ENCODE data around the gene CAMK1D. TPM values are rescaled to one million over a fixed set of nuclear protein-coding genes. Genes with fewer than 3 reads are reported as not detected.

CAMK1D gene
- total RNA-seq, 4 donors from 2014 or later = 8.8 to 17.8 (median 13.9) TPM

DNA sequence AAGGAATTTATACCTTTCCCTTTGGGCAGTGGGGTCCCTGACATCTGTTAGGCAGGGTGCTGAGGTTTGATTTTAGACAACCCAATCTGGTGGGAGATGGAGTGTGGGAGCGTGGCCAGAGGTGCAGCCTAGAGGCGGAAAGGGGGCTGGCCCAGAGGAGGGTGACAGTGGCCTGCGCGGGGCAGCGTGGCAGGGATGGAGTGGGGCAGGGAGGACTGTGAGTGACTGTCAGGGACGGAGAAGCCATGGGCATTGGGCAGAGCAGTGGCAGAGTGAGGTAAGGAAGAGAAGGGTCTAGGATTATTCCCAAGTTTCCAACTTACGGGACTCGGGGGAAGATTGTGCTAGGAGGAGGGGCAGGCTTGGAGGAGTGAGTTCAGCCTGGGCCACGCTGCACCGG is 470.3 kb downstream of the CAMK1D start:
- TF ChIP-seq, protein P1, sequence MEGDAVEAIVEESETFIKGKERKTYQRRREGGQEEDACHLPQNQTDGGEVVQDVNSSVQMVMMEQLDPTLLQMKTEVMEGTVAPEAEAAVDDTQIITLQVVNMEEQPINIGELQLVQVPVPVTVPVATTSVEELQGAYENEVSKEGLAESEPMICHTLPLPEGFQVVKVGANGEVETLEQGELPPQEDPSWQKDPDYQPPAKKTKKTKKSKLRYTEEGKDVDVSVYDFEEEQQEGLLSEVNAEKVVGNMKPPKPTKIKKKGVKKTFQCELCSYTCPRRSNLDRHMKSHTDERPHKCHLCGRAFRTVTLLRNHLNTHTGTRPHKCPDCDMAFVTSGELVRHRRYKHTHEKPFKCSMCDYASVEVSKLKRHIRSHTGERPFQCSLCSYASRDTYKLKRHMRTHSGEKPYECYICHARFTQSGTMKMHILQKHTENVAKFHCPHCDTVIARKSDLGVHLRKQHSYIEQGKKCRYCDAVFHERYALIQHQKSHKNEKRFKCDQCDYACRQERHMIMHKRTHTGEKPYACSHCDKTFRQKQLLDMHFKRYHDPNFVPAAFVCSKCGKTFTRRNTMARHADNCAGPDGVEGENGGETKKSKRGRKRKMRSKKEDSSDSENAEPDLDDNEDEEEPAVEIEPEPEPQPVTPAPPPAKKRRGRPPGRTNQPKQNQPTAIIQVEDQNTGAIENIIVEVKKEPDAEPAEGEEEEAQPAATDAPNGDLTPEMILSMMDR (IDR thresholded peaks at IDR 0.05; ENCODE audit: low read depth) = no peak

- TF ChIP-seq, protein P1 (IDR thresholded peaks at IDR 0.05; ENCODE audit: low read depth) = no peak
These were observed 473.0 kb downstream of the CAMK1D start for GRCh38 chr10:12822126-12822892.

- TF ChIP-seq, protein P1 (IDR thresholded peaks at IDR 0.05; ENCODE audit: low read depth) = no peak
These were observed 473.5 kb downstream of the CAMK1D start for GRCh38 chr10:12822893-12823170.

- TF ChIP-seq, protein P1 (IDR thresholded peaks at IDR 0.05; ENCODE audit: low read depth) = no peak
These were observed 474.0 kb downstream of the CAMK1D start for GRCh38 chr10:12823328-12823727.

GRCh38 chr10:12825260-12825849 is 476.0 kb downstream of the CAMK1D start:
- TF ChIP-seq, protein P1 (IDR thresholded peaks at IDR 0.05; ENCODE audit: low read depth) = no peak

DNA sequence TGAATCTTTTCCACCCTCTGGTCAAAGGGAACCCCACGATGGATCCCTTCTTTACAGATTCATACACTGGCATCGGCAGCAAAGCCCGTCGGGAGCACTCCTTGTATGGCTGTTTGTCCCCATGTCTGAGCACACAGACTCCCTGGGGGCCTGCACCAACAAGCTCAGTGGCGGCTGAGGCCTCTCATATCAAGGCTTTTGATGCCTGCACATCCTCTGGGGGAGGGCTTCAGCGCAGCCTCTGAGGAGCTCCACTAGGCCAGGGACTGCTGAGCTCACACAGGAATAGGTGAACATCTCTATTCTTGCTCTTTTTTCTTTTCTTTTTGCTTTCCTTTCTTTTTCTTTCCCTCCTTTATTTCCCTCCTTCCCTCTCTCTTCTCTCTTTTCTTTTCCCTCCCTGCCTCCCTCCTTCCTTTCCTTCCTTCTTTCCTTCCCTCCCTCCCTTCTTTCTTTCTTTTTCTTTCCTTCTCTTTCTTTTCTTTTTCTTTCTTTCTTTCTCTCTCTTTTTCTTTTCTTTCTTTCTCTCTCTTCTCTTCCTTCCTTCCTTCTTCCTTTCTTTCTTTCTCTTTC is 477.5 kb downstream of the CAMK1D start:
- TF ChIP-seq, protein P1 (IDR thresholded peaks at IDR 0.05; ENCODE audit: low read depth) = no peak

DNA sequence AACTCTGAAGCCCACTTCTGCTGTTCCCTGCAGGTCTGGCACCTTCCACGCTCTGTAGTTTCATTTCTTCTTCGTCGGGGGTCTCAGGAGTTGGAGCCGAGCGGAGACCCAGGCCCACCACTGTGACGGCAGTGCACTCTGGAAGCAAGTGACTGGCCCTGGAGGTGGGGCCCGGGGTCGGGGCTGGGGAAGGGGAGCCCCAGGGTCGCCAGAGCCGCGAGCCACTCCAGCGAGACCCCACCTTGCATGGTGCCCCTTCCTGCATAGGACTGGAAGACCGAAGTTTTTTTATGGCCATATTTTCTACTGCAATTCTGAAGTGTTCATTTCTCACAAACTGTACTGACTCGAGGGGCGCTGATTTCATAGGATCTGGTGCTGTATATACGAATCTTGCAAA is 479.4 kb downstream of the CAMK1D start:
- TF ChIP-seq, protein P1 (IDR thresholded peaks at IDR 0.05; ENCODE audit: low read depth) = no peak
